Stimulated activated CD8-positive, alpha-beta memory T cell treated with anti-CD3 and anti-CD28 coated beads, Interleukin-7, amount 100 ng/mL, for 1 hour (primary cell): ENCODE data around the gene KNSTRN.

Experiments
- DNase-seq, 2 donors: peaks; one replicate each; pipeline ENCODE4 v3.0.0-alpha.2; 2020; ENCODE audit warnings: low read depth in 2 of 2

KNSTRN gene

DNA sequence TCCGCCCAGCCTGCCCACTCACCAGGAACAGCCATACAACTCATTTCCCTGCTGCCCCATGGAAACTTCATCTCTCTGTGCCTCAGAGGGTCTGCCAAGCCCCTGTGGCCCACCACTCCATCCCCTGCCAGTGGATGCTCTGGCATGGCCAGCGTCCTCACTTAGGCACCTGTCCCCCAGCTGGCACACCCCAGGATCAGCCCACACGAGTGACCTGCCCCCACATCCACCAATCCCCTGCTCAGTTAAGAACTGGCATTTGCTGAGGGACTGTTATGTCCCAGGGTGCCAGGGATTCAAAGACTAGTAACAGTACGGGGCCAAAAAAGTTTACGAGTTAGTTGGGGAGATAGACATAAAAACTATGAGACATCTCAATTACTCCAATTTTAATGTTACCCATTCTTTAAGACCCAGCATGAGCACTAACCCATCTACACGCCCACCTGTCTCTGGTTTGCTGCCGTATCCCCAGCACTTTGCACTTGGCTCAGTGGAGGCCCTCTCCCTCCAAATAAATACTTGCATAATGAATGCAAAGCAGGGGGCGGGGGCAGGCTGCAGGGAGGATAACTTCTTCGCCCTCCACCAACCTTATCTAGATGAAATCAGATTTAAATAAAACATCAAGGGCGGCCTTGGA lies 46.7 kb downstream of the KNSTRN start:
- DNase-seq = no peak

DNA sequence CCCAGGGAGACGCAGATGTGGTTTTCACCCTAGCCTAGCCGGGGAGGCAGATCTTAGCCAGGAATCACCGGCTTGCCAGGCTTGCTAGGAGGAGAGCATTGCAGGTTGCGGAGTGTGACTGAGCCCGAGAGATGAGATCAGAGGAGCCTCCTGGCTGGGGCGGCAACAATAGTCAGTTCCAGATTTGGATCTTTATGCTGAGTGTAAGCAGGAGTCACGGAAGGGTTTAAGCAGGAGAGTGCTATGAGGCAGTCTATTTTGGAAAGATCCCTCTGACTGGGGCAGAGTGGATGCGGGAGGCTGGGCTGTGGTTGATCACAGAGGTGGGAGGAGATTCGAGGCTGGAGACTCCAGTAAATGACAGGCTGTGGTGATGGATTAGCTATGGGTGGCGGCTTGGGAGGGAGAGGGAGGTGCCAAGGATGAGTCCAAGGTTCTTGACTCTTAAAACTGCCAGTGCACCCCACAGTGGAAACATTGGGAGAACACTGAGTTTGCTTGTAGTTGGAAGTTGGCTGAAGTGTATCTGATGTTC lies 47.8 kb downstream of the KNSTRN start:
- DNase-seq = no peak

- DNase-seq = no peak
Measured at GRCh38 chr15:40435023-40435709, 52.6 kb downstream of the KNSTRN start.

GRCh38 chr15:40435710-40436089 lies 53.2 kb downstream of the KNSTRN start:
- DNase-seq = no peak

DNA sequence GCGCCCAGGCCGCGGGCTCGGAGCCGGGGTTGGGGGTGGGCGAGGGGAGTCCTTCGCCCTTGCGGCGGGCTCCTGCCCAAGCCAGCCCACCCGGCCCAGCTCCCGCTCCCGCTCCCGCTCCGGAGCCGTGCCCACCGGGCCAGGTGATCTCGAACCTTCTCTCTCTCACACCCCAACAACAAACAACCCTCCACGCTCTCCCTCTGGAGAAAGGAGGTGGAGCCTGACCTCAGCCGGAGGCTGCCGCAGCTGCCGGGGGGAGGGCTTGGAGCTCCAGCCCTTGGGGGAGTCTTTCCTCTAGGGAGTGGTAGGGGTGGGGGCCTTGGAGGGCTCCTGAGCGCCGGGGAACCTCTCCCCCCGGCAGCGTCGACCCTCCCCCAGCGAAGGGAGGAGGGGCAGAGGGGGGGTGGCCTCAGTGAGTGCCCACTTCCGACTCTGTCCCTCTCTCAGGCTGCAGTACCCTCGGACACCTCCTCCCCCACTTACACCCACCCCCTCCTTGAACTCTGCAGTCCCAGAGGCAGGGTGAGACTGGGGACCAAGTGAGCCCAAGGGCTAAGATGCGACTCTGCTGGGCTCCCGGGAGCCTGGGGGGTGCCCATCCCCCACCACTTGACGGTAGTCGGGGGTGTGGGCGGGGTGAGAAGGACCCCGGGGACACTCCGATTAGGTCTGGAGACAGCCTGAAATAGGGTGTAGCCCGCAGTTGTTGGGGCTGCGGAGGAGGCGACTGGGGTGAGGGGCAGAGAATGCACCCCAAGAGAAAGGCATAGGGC lies 53.8 kb downstream of the KNSTRN start:
- DNase-seq = no peak

GRCh38 chr15:40436892-40437751 lies 54.6 kb downstream of the KNSTRN start:
- DNase-seq = no peak

DNA sequence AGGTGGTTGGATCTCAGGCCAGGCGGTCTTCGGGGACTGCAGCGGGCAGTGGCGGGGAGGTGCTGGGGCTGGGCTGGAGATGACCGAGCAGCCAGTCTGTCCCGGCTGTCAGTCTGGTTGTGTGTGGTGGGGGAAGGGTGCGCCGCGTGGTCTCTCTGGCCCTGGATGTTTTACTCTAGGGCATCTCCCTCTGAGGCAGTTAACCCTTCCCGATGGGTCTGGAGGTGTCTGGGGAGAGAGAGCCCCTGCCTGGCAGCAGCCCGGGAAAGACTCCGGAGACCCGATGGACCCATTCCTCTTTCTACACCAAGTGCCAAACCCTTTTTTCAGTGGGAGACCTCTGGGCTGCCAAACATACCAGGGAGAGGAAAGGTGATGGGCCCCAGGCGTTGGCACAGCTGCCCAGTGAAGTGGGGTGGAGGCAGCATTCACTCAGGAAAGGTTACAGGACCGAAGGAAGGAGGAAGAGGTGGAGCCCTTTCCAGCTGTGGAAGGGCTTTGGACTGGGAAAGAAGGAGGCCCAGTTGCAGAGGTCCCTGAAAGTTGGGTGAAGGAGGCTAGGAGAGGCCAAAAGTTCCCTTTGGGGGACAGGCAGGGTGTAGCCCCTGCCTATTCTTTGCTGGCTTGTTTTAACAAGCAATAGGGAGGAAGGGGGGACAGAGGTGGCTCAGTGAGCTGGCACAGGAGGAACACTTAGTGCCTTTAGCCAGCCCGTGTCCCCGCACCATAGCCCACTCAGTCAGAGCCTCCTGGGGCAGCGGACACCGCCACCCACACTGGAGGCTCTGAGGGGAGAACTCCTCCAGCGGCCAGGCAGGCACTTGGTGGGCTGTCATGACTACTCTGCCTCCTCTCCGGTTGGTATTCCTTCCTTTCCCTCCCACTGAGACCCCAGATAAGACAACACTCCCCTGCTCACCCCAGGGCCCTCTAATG lies 55.5 kb downstream of the KNSTRN start:
- DNase-seq = no peak

DNA sequence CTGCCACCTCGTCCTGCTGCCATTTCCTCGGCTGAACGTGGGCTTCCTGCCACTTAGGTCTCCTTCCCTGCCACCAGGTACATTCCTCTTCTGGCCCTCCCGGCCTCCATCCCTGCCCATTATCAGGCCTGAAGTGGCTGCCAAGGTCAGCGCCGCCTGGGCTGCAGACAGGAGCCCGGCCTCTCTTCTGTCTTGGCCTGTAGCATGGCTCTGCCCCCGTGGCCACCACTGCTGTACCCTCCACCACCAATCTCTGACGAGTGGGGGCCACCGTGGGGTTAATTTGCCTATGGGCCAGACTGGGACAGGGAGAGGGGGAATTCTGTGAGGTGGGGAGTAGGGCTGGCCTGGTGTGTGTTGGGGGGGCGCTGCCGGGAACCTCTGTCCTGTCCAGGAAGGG lies 56.2 kb downstream of the KNSTRN start:
- no peak for DNase-seq

GRCh38 chr15:40439461-40439959 lies 57.0 kb downstream of the KNSTRN start:
- no peak for DNase-seq

- no peak for DNase-seq
Measured at GRCh38 chr15:40439960-40440742, 57.6 kb downstream of the KNSTRN start.

GRCh38 chr15:40440743-40441564 lies 58.4 kb downstream of the KNSTRN start, which contains the start of gene BAHD1:
Gene BAHD1 (plus strand): TSS chr15:40440953. CDS start chr15:40458465, 17,512 bp downstream.
- DNase-seq = peak; percentile 89 to 91

- no peak for DNase-seq
Measured at GRCh38 chr15:40441565-40442531, 59.3 kb downstream of the KNSTRN start.

GRCh38 chr15:40443255-40443654 lies 60.7 kb downstream of the KNSTRN start:
- no peak for DNase-seq

DNA sequence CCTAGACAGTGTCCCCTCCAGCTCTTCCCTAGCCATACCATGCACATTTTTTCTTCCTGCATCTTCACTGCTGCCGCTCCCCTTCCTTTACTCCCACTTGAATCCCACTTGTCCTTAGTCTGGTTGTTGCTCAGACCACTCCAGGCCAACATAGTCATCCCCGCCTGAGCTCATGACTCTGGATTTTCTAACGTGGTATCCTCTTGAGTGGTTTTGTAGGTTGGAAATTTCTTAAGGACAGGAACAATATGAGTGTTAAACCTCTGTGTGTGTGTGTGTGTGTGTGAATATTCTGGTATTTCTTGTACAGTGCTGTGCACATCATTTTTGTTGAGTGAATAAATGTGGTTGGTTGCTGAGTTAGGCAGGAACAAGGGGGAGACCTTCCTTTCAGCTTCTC lies 61.3 kb downstream of the KNSTRN start:
- DNase-seq = no peak
